ENCODE data around the gene DYNLL1.
"Not testable (repeated sequence)": the region's sequence is repeated elsewhere in the genome, so short reads cannot be mapped to it uniquely, and the experiment has no call there.

The DYNLL1 gene

DNA sequence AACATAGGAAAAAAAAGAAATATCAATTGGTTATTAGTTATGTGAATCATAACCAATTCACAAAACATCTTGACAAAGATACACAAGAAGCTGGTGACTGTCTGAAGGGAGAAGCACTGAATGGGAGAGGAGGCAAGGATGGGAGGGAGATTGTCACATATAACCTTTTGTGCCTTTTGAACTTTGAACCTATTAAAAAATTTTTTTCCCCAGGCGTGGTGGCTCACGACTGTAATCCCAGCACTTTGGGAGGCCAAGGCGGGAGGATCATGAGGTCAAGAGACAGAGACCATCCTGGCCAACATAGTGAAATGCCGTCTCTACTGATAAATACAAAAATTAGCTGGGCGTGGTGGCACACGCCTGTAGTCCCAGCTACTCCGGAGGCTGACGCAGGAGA, 12.6 kb downstream of the DYNLL1 start:
- intact Hi-C loops (cut with micrococcal nuclease) = no loop called here
- peaks cover 58% of the 10 kb centered on the region for H3K36me3 Mint-ChIP-seq (ENCODE audit: low read depth)
- H3K4me1 Mint-ChIP-seq (ENCODE audit: low read depth) = no peaks in the 10 kb centered on the region
- no peaks in the 10 kb centered on the region for H3K27me3 Mint-ChIP-seq
- H3K27ac Mint-ChIP-seq = no peak overlapping the region
- H3K4me3 Mint-ChIP-seq = no peak overlapping the region
- H3K9me3 Mint-ChIP-seq = no peaks in the 10 kb centered on the region

DNA sequence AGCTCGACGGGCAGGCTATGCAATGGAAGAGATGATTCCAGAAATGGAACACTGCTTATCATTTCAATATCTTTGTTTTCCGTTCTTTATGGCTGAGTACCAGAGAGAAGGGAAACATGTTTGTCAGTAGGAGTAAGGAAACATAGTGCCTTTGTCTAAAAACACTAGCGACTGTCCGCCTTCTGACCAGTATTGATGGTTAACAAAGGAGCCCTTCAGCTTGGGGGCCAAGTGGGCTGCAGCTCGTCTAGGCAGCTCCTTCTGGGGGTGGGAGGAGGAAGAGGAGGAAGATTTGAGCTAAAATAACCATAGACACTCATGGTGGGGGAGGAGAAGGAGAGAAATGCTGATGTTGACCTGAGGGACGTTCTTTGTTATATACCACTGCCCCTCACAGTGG, 18.1 kb downstream of the DYNLL1 start:
- Mint-ChIP-seq H3K36me3 (ENCODE audit: low read depth) (peaks cover 71% of the 10 kb centered on the region), H3K9me3 (no peaks in the 10 kb centered on the region), H3K27me3 (no peaks in the 10 kb centered on the region), H3K27ac (no peak overlapping the region), H3K4me1 (ENCODE audit: low read depth) (no peaks in the 10 kb centered on the region), H3K4me3 (no peak overlapping the region)
- intact Hi-C loops (cut with micrococcal nuclease) = no loop called here

DNA sequence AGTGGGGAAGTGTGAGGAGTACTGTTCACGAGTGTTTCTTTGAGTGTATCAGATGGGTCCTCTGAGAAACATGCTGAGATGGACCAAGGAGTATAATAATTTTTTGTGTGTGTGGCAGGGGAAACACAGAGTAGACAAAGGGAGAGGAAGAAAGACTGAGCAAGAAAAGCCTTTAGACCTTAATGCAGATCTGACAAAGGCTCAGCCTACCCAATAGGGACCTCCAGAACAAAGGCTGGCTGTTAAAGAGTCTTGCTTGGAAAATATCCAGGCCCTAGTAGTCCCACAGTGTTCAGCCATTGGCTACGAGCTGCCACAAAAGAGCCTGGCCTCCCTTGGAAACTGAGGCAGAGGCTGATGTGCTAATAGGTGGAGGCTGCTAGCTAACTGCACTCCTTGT, 19.6 kb downstream of the DYNLL1 start:
- Mint-ChIP-seq H3K36me3 (ENCODE audit: low read depth) (peaks cover 67% of the 10 kb centered on the region), H3K9me3 (no peaks in the 10 kb centered on the region), H3K4me1 (ENCODE audit: low read depth) (no peaks in the 10 kb centered on the region), H3K27me3 (no peaks in the 10 kb centered on the region), H3K4me3 (no peak overlapping the region), H3K27ac (no peak overlapping the region)
- intact Hi-C loops (cut with micrococcal nuclease) = no loop called here

- H3K27ac Mint-ChIP-seq; H3K27me3 Mint-ChIP-seq; H3K4me3 Mint-ChIP-seq; H3K4me1 Mint-ChIP-seq (ENCODE audit: low read depth); H3K9me3 Mint-ChIP-seq; intact Hi-C loops (cut with micrococcal nuclease): not testable (repeated sequence)
- peaks cover 81% of the 10 kb centered on the region for H3K36me3 Mint-ChIP-seq (ENCODE audit: low read depth)
Measured at GRCh38 chr12:120519324-120519723, 23.4 kb downstream of the DYNLL1 start.

DNA sequence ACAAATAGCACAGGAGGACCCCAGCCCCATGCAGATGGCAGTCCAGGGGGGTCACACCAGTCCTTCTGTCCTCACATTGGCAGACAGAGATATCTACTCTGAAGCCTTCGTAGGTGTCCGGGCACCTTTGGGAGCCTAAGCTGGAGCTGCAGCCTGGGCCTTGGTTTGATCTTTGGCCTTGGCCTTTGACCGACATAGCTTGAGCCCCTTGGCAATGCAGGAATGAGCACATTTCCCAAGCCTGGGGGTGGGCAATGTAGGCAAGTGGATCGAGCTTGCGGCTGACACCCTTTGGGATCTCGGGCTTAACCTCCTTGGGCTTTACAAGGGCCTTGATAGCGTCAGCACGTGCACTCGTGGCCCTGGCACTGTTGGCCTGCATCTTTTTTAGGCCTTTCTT, 26.7 kb downstream of the DYNLL1 start:
- Mint-ChIP-seq H3K36me3 (ENCODE audit: low read depth) (peaks cover 58% of the 10 kb centered on the region), H3K27ac (no peak overlapping the region), H3K27me3 (no peaks in the 10 kb centered on the region), H3K4me1 (ENCODE audit: low read depth) (peaks cover 5% of the 10 kb centered on the region), H3K9me3 (no peaks in the 10 kb centered on the region), H3K4me3 (no peak overlapping the region)
- intact Hi-C loops (cut with micrococcal nuclease) = no loop called here

- Mint-ChIP-seq H3K36me3 (ENCODE audit: low read depth) (peaks cover 13% of the 10 kb centered on the region), H3K27me3 (no peaks in the 10 kb centered on the region), H3K27ac (peak within 1 kb of the TSS; percentile 96), H3K4me3 (peak within 1 kb of the TSS; percentile 100), H3K4me1 (ENCODE audit: low read depth) (peaks cover 12% of the 10 kb centered on the region), H3K9me3 (no peaks in the 10 kb centered on the region)
- intact Hi-C loops (cut with micrococcal nuclease) = loop anchor here (1.0 kb wide), 1 partner anchor 33 kb away; the partner anchor contains the start of gene DYNLL1
Measured at GRCh38 chr12:120528861-120529525, 33.1 kb downstream of the DYNLL1 start, which contains the start of gene COQ5. COQ5 (minus strand) TSS chr12:120529158; CDS start chr12:120529141, 17 bp downstream.

DNA sequence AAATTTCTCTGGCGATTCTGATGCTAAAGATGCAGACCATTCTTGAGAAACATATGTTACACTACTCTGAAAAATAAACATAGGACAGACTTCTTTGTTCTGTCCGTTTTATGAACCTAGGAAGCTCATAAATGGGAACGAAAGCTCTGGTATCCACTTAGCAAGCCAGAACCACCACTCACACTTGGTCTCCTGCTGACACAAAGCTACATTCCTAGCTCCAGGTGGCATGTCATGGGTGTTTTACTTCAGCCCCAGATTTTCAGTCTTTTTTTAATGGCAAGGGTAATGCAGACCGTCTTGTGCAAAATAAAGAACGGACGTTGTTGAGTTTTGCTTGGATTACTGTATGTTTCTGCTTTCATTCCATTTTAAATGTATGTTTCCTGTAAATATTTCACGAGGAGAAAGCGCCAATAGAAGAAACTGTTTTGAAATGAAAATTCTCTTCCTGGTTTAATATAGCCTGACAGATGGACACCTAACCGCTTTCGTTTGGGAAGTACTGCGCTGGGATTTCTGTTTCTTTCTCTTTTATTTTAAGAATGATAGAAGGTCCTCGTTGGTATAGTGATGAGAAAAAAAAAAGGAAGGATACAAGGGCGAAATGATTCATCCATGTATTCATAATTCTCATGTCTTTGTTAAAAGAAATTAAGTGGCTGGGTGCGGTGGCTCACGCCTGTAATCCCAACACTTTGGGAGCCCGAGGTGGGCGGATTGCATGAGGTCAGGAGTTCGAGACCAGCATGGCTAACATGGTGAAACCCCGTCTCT, 33.9 kb downstream of the DYNLL1 start:
- H3K4me1 Mint-ChIP-seq (ENCODE audit: low read depth) = peaks cover 12% of the 10 kb centered on the region
- H3K27me3 Mint-ChIP-seq = no peaks in the 10 kb centered on the region
- H3K9me3 Mint-ChIP-seq = no peaks in the 10 kb centered on the region
- peaks cover 16% of the 10 kb centered on the region for H3K36me3 Mint-ChIP-seq (ENCODE audit: low read depth)
- intact Hi-C loops (cut with micrococcal nuclease) = loop anchor here (1.0 kb wide), 1 partner anchor 34 kb away; the partner anchor contains the start of gene DYNLL1
- peak overlapping the region; percentile 100 for H3K4me3 Mint-ChIP-seq
- H3K27ac Mint-ChIP-seq = peak overlapping the region; percentile 96

DNA sequence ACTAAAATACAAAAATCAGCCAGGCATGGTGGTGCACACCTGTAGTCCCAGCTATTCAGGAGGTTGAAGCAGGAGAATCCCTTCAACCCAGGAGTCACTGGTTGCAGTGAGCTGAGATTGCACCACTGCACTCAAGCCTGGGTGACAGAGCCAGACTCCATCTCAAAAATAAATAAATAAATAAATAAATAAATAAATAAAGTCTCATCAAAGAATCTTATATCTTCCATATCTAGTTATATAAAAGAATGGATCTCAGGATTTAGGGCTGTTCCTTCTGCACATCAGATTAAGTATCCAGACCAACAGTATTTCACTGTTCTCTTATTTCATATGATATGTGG, 34.5 kb downstream of the DYNLL1 start:
- peak overlapping the region; percentile 96 for H3K27ac Mint-ChIP-seq
- peaks cover 19% of the 10 kb centered on the region for H3K36me3 Mint-ChIP-seq (ENCODE audit: low read depth)
- peaks cover 12% of the 10 kb centered on the region for H3K4me1 Mint-ChIP-seq (ENCODE audit: low read depth)
- H3K27me3 Mint-ChIP-seq; H3K9me3 Mint-ChIP-seq; intact Hi-C loops (cut with micrococcal nuclease): not testable (repeated sequence)
- peak overlapping the region; percentile 100 for H3K4me3 Mint-ChIP-seq

GRCh38 chr12:120532701-120533238, 36.9 kb downstream of the DYNLL1 start:
- Mint-ChIP-seq H3K27ac (no peak overlapping the region), H3K4me3 (no peak overlapping the region), H3K27me3 (no peaks in the 10 kb centered on the region), H3K4me1 (ENCODE audit: low read depth) (peaks cover 29% of the 10 kb centered on the region), H3K9me3 (no peaks in the 10 kb centered on the region), H3K36me3 (ENCODE audit: low read depth) (peaks cover 41% of the 10 kb centered on the region)
- intact Hi-C loops (cut with micrococcal nuclease) = no loop called here

DNA sequence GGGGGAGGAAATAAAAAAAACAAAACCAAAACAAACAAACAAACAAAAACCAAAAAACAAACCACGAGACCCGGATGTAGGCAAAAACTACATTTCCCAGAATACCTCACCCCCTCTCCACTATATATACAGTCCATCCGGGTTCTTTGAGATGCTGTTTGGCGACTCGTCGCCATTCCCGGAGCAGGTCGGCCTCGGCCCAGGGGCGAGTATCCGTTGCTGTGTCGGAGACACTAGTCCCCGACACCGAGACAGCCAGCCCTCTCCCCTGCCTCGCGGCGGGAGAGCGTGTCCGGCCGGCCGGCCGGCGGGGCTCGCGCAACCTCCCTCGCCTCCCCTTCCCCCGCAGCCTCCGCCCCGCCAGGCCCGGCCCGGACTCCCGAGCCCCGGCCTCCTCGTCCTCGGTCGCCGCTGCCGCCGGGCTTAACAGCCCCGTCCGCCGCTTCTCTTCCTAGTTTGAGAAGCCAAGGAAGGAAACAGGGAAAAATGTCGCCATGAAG, 38.3 kb downstream of the DYNLL1 start, which contains the start of gene RNF10:
TSS of gene RNF10 (plus strand) at position 154 of the 500 bp plus-strand sequence. CDS start 456 bp downstream, outside the sequence.
- no peaks in the 10 kb centered on the region for H3K27me3 Mint-ChIP-seq
- intact Hi-C loops (cut with micrococcal nuclease) = loop anchor here (1.0 kb wide), 1 partner anchor 38 kb away; the partner anchor contains the start of gene DYNLL1
- peak within 1 kb of the TSS; percentile 97 for H3K4me3 Mint-ChIP-seq
- peak within 1 kb of the TSS; percentile 96 for H3K27ac Mint-ChIP-seq
- peaks cover 43% of the 10 kb centered on the region for H3K36me3 Mint-ChIP-seq (ENCODE audit: low read depth)
- H3K9me3 Mint-ChIP-seq = no peaks in the 10 kb centered on the region
- peaks cover 38% of the 10 kb centered on the region for H3K4me1 Mint-ChIP-seq (ENCODE audit: low read depth)

GRCh38 chr12:120534703-120535655, 39.1 kb downstream of the DYNLL1 start:
- Mint-ChIP-seq H3K4me1 (ENCODE audit: low read depth) (peaks cover 44% of the 10 kb centered on the region), H3K36me3 (ENCODE audit: low read depth) (peaks cover 43% of the 10 kb centered on the region), H3K27ac (peak overlapping the region; percentile 96), H3K4me3 (peak overlapping the region; percentile 97), H3K9me3 (no peaks in the 10 kb centered on the region), H3K27me3 (no peaks in the 10 kb centered on the region)
- intact Hi-C loops (cut with micrococcal nuclease) = loop anchor here (1.0 kb wide), 1 partner anchor 39 kb away; the partner anchor contains the start of gene DYNLL1

DNA sequence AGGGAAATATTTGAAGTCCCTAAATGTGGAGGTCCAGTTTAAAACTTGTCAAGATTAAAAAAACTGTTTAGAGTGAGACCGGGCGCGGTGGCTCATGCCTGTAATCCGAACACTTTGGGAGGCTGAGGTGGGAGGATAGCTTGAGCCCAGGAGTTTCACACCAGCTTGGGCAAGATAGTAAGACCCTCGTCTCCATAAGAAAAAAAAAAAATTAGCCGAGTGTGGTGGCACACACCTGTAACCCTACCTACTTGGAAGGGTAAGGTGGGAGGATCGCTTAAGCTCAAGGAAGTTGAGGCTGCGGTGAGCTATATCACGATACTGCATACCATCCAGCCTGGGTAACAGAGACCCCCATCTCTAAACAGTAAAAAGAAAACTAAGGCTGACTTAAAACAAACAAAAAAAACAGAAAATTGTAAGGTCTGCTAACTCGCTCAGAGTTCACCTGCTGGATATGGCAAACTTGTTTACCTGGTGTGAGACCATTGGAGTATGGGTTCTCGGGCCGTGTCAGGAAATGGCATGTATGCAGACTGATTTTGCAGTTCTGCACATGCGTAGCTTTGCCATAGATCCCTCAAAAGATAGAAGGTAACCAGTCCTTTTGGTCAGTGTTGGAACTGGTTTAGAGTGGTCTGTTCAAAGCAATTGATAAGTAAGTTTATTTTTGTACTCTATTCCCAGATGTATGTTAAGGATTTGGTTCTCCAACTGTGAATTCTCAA, 40.3 kb downstream of the DYNLL1 start:
- intact Hi-C loops (cut with micrococcal nuclease) = no loop called here
- Mint-ChIP-seq H3K27ac (no peak overlapping the region), H3K36me3 (ENCODE audit: low read depth) (peaks cover 54% of the 10 kb centered on the region), H3K4me1 (ENCODE audit: low read depth) (peaks cover 54% of the 10 kb centered on the region), H3K4me3 (peak overlapping the region; percentile 61), H3K27me3 (no peaks in the 10 kb centered on the region), H3K9me3 (no peaks in the 10 kb centered on the region)

DNA sequence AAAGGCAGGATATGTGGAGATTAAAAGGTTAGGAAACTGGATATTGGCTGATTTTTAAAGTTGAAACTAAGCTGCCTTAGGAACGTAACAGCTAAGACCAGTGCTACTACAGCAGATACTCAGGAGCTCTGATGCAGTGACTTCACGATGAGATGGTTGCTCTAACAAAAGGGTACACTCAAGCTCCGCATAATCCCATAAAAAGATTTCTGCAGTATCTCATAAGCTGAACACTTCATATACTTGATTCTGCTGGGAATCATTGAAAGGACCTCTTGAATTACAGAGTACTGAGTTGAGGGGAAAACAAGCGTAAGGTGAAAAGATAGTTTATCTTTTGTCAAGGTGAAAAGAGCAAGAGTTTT, 41.9 kb downstream of the DYNLL1 start:
- H3K27me3 Mint-ChIP-seq = no peaks in the 10 kb centered on the region
- intact Hi-C loops (cut with micrococcal nuclease) = no loop called here
- H3K9me3 Mint-ChIP-seq = no peaks in the 10 kb centered on the region
- no peak overlapping the region for H3K27ac Mint-ChIP-seq
- H3K4me3 Mint-ChIP-seq = no peak overlapping the region
- H3K36me3 Mint-ChIP-seq (ENCODE audit: low read depth) = peaks cover 70% of the 10 kb centered on the region
- peaks cover 62% of the 10 kb centered on the region for H3K4me1 Mint-ChIP-seq (ENCODE audit: low read depth)

Measured in dendritic cell treated with granulocyte-macrophage colony-stimulating factor and Interleukin-4, amounts not matched to agents 40 ng/mL and 50 ng/mL, for 4 days (primary cell).